HUDEP-2 (cell line): ENCODE data around the gene VAV1.
"Not testable (repeated sequence)": the region's sequence is repeated elsewhere in the genome, so short reads cannot be mapped to it uniquely, and the experiment has no call there.

Source experiments
- DNase-seq, 76 experiments: peaks; one replicate each; lab custom pipeline; 2025; ENCODE audit not compliant: unreplicated experiment in 76 of 76; lab: John Stamatoyannopoulos, UW

The VAV1 gene

GRCh38 chr19:6737284-6737872 is 35.1 kb upstream of the VAV1 start, which contains the start of gene GPR108:
TSS of gene GPR108 (minus strand) at chr19:6737580. CDS start at chr19:6737576, 4 bp downstream.
- DNase-seq = peak; percentile 40 to 100 (median 100)

GRCh38 chr19:6737873-6738786 is 34.4 kb upstream of the VAV1 start:
- peak in 74 of 76 experiments; percentile 30 to 99 (median 82) for DNase-seq

DNA sequence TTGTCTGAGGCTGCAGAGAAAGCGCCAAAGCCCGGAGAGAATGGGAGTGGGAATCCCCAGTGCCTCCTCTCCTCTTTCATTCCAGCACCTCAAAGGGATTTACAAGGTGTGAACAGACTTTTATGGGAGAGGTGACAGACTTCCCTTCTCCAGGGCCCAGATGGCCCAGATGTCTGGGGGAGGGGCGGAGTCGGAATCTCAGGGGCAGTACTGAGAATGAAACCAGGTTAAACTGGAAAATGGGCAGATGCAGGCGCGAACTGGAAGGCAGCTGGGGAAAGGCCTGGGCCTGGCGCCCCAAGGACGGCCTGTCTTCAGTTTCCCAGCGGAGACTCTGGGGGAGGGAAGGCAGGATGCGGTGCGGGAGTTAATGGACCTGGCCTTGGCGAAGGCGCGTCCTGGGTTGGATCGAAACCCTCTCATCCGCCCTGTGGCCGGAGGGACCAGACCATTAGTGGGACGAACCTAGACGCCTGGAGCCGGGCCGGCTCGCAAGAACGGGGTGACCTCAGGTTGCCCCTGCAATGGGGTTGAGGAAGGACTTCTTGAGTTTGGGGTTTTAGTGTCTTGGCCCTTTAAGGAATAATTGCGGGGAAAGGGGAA is 33.6 kb upstream of the VAV1 start:
- peak in 5 of 76 experiments; percentile 19 to 89 (median 42) for DNase-seq

- DNase-seq = peak in 67 of 76 experiments; percentile 15 to 97 (median 69)
Observed at GRCh38 chr19:6739390-6739882, 33.1 kb upstream of the VAV1 start, which contains the start of gene TRIP10. TSS of gene TRIP10 (plus strand) at chr19:6739680. CDS start at chr19:6739762, 82 bp downstream.

GRCh38 chr19:6739883-6740588 is 32.5 kb upstream of the VAV1 start:
- DNase-seq = peak in 2 of 76 experiments; percentile 33 to 48

DNA sequence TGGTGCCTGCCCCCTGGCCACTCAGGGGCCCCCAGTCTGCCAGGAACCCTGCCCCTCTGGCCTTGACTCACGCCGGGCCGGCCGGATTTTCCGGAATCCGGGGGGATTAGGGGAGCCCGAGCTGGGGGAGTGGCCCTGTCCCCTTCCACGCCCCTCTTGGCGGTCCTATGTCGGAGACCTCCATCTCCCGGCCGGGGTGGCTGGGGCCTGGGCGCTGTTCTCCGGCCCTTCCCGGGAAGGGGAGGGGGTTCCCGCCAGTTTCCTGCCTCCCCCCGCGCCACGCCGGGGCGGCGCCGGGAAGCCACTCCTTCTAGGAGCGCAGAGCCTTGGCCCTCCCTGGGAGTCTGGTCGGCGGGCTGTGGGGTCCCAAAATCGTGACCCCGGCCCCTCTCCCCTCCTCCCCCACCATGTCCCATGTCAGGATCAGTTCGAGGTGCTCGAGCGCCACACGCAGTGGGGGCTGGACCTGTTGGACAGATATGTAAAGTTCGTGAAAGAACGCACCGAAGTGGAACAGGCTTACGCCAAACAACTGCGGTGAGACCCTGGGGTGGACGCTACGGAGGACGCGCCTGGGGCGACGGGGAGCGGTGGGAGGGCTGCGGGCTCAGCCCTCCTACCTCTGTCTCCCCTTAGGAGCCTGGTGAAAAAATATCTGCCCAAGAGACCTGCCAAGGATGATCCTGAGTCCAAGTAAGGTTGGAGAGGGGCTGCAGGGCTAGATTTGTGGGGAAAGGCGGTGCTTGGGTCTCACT is 31.7 kb upstream of the VAV1 start:
- DNase-seq = no peak

GRCh38 chr19:6743066-6743465 is 29.4 kb upstream of the VAV1 start:
- DNase-seq = peak in 1 of 76 experiments; percentile 20

- no peak for DNase-seq
Observed at GRCh38 chr19:6743714-6744380, 28.7 kb upstream of the VAV1 start.

DNA sequence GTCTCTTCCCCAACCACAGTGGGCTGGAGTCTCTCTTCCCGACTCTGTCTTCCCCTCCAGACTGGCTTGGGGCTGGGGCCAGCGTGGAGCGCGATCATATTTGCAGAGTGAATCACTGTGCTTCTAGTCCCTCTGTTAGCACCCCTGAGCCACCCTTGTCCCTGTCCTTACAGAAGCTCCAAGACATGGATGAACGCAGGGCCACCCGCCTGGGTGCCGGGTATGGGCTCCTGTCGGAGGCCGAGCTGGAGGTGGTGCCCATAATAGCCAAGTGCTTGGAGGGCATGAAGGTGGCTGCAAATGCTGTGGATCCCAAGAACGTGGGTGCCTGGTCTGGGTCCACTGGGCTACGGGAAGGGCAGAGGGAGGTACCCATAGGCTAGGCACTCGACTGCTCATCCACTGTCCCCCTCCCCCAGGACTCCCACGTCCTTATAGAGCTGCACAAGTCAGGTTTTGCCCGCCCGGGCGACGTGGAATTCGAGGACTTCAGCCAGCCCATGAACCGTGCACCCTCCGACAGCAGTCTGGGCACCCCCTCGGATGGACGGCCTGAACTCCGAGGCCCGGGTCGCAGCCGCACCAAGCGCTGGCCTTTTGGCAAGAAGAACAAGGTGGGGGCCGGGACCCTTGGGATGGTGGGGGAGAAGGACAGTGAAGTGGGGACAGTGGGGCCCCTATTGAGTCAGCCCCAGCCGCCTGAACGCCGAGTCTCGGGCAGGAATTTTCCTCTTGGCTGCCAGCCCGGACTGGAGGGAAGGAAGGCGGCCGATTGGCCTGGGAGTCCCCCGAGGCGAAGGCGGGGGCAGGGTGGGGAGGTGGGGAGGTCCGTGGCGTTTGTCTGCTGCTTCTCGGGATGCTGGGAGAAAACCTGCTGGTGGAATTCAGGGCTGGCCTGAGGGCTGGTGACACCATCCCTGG is 27.9 kb upstream of the VAV1 start:
- no peak for DNase-seq

DNA sequence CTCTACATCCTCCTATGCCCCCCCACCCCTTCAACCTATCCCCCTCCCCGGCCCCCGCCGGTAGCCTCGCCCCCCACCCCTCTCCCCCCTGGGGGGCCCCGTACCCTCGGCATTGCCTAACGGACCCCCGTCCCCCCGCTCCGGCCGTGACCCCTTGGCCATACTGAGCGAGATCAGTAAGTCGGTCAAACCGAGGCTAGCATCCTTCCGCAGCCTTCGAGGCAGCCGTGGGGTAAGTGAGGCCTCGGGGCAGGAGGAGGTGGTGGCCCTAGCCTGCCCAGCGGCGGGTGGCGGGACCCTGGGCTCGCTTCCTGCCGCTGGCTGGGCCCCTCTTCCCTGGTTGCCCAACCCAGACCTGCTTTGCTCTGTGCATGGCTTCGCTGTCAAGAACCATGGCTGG is 26.5 kb upstream of the VAV1 start:
- DNase-seq = no peak

DNA sequence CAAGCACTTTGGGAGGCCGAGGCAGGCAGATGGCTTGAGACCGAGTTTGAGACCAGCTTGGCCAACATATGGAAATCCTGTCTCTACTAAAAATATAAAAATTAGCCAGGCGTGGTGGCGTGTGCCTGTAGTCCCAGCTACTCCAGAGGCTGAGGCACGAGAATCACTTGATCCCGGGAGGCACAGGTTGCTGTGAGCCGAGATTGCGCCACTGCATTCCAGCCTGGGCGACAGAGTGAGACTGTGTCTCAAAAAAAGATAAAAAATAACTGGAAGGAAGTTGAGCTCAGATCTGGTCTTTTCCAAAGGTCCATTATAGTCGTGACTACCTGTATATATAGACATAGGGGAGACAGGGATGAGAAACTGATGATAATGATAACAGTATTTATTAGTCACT is 24.0 kb upstream of the VAV1 start:
- not testable (repeated sequence) for DNase-seq

GRCh38 chr19:6750062-6750461 is 22.4 kb upstream of the VAV1 start:
- no peak for DNase-seq

DNA sequence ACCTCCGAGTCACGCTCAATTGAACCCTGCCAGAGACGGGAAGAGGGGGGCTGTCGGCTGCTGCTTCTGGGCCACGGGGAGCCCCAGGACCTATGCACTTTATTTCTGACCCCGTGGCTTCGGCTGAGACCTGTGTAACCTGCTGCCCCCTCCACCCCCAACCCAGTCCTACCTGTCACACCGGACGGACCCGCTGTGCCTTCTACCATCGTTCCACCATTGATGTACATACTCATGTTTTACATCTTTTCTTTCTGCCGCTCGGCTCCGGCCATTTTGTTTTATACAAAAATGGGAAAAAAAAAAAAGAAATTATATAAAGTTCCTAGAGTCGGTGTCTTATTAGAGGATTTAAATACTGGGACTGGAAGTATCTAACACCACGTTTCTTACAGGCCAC is 21.3 kb upstream of the VAV1 start:
- no peak for DNase-seq

DNA sequence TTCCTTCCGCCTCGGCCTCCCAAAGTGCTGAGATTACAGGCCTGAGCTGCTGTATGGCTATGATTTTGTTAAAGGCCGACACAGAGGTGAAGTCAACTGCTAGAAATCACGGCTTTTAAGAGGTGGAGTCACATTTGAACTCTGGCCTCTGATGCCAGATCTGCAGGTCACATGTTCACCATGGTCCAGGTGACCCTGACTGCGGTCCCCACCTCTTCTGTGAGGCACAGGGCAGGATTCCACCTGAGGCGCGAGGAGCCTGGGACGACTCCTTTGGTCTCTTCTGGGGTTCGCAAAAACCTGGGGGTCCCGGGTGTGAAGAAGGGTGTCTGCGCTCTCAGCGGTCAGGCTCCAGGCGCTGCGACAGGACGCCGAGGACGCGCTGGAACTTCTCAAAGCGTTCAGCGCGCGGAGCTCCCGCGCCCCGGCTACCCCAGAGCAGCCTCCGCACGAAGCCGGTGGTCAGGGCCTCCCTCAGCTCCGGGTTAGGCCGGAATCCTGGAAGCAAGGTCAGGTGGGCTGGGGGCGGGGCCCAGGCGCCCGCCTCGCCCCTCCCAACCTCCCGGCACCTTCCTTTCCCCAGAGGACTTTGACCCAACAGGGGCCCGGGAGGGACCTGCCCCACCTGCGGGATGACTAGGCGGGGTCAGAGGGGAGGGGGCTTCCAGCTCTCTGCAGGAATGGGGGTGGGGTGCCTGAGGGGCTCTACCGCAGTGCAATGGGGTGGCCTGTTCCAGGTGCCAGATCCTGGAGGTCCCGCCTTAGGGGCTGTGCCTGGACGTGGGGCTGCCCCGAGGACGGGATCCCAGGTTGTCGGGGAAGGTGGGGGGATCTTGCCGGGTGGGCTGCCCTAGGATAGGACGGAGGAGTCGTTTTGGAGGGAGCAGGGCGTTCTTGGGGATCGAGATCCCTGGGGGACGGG is 20.0 kb upstream of the VAV1 start:
- DNase-seq = no peak

GRCh38 chr19:6753178-6754031 is 19.1 kb upstream of the VAV1 start:
- DNase-seq = peak in 75 of 76 experiments; percentile 65 to 99 (median 97)

GRCh38 chr19:6754136-6754535 is 18.4 kb upstream of the VAV1 start:
- no peak for DNase-seq
